HepG2 (cell line): ENCODE data around the gene MKRN1. TPM values are rescaled to one million over a fixed set of nuclear protein-coding genes. Genes with fewer than 3 reads are reported as not detected.

Experiments
- CEBPB ChIP-seq: IDR thresholded peaks from 2 replicates; pipeline ENCODE4 v1.6.1; 2011; ENCODE audit warnings: low read depth, low read length, improper control_type of control experiment, borderline replicate concordance
- FOXO1 ChIP-seq: sonication (generic); formaldehyde crosslinking; IDR thresholded peaks from 2 replicates; pipeline ENCODE4 v1.4.0; 2020; ENCODE audit warnings: missing genetic modification reagents
- NFIC ChIP-seq: IDR thresholded peaks from 2 replicates; pipeline ENCODE4 v1.6.1; 2012; ENCODE audit warnings: mild to moderate bottlenecking, low read length, inconsistent platforms
- ZFP82 ChIP-seq: sonication (generic); formaldehyde crosslinking; IDR thresholded peaks from 2 replicates; pipeline ENCODE4 v1.5.1; 2020; ENCODE audit warnings: mild to moderate bottlenecking, missing genetic modification reagents, borderline replicate concordance
- ZNF160 ChIP-seq: sonication (generic); formaldehyde crosslinking; IDR thresholded peaks from 2 replicates; pipeline ENCODE4 v1.8.0; 2022; ENCODE audit warnings: mild to moderate bottlenecking, inconsistent platforms, missing genetic modification reagents
- ZNF251 ChIP-seq: sonication (generic); formaldehyde crosslinking; IDR thresholded peaks from 2 replicates; pipeline ENCODE4 v1.9.0; 2021; ENCODE audit warnings: mild to moderate bottlenecking, missing genetic modification reagents
- ZNF512B ChIP-seq: sonication (generic); formaldehyde crosslinking; IDR thresholded peaks from 2 replicates; pipeline ENCODE4 v1.5.1; 2020; ENCODE audit warnings: missing genetic modification reagents, mild to moderate bottlenecking, borderline replicate concordance
- polyA plus RNA-seq, 8 experiments: library from polyadenylated mRNA; depleted of rRNA in 3 of 8; stranded (reverse) in 7 of 8; unstranded in 1 of 8; fragments of >200 nt; fragmentation: Illumina TruSeq in 4 of 8; extraction: Trizol in 4 of 8; gene quantifications; 2 replicates each; pipeline versions ENCODE4 v1.2.1 to v1.2.3, GENCODE V29; 2011 to 2016; ENCODE audit warnings: low read depth in 4 of 8, missing spikeins in 1 of 8, mixed read lengths in 1 of 8; ENCODE audit not compliant: insufficient read depth in 1 of 8
- total RNA-seq, 5 experiments: library from RNA; depleted of rRNA; stranded (reverse); fragments of >200 nt; fragmentation: Illumina TruSeq; extraction: Trizol; gene quantifications; 2 replicates each; pipeline ENCODE4 v1.2.3, GENCODE V29; 2016; ENCODE audit warnings: low read depth in 1 of 5
- TF ChIP-seq, protein P1 (sequence below): sonication (generic); formaldehyde crosslinking; IDR thresholded peaks from 2 replicates; pipeline ENCODE4 v1.5.1; 2020; ENCODE audit warnings: mild to moderate bottlenecking, missing genetic modification reagents, moderate library complexity
- TF ChIP-seq, protein P2 (sequence below): sonication (generic); formaldehyde crosslinking; IDR thresholded peaks from 2 replicates; pipeline ENCODE4 v1.4.0; 2020; ENCODE audit warnings: mild to moderate bottlenecking, missing genetic modification reagents
- TF ChIP-seq, protein P3 (sequence below): sonication (generic); formaldehyde crosslinking; conservative IDR thresholded peaks from 2 replicates; pipeline ENCODE4 v1.8.0; 2022; ENCODE audit warnings: missing genetic modification reagents

MKRN1 gene
- total and polyA plus RNA-seq, 2 of the 13 experiments (the other 11 are each of a cell fraction or from before 2014, with no cell fraction given): 28.5 to 32.8 TPM

DNA sequence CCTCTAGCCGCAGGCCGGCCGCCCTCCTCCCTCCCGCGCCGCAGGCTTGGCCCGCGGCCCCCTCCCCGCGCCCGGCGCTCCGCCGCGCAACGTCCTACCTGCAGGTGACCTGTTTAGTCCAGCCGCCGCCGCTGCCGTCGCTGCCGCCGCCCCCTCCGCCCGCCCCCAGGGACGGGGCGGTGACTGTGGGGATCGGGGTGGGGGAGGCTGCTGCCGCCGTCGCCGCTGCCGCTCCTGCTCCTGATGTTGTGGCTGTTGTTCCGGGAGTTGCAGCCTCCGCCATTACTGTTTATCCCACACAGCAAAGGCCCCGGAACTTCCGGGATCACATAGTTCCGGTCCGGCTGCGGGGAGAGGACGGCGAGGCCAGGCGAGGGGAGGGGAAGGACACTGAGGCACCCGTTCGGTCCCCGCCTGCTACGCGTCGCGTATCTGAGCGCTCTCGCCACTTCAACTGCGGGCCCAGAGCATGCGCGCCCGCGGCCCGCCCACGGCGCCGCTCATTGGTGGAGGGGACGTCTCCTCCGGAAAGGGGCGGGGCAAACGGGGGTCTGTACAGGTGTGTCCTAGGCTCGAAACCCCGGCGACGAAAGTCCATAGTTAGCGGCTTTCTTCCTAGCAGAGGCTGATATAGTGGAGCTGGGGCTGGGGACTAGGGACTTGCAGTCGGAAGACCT lies at the start of gene MKRN1 (continued):
- TF ChIP-seq, protein P1, sequence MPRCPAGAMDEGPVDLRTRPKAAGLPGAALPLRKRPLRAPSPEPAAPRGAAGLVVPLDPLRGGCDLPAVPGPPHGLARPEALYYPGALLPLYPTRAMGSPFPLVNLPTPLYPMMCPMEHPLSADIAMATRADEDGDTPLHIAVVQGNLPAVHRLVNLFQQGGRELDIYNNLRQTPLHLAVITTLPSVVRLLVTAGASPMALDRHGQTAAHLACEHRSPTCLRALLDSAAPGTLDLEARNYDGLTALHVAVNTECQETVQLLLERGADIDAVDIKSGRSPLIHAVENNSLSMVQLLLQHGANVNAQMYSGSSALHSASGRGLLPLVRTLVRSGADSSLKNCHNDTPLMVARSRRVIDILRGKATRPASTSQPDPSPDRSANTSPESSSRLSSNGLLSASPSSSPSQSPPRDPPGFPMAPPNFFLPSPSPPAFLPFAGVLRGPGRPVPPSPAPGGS: no peak
- no peak for TF ChIP-seq ZNF512B (CRISPR knock-in tag)
- no peak for TF ChIP-seq ZFP82 (CRISPR knock-in tag)
- TF ChIP-seq NFIC: no peak
- no peak for TF ChIP-seq ZNF251 (CRISPR knock-in tag)
- TF ChIP-seq FOXO1 (CRISPR knock-in tag): peak; percentile 59
- TF ChIP-seq, protein P2, sequence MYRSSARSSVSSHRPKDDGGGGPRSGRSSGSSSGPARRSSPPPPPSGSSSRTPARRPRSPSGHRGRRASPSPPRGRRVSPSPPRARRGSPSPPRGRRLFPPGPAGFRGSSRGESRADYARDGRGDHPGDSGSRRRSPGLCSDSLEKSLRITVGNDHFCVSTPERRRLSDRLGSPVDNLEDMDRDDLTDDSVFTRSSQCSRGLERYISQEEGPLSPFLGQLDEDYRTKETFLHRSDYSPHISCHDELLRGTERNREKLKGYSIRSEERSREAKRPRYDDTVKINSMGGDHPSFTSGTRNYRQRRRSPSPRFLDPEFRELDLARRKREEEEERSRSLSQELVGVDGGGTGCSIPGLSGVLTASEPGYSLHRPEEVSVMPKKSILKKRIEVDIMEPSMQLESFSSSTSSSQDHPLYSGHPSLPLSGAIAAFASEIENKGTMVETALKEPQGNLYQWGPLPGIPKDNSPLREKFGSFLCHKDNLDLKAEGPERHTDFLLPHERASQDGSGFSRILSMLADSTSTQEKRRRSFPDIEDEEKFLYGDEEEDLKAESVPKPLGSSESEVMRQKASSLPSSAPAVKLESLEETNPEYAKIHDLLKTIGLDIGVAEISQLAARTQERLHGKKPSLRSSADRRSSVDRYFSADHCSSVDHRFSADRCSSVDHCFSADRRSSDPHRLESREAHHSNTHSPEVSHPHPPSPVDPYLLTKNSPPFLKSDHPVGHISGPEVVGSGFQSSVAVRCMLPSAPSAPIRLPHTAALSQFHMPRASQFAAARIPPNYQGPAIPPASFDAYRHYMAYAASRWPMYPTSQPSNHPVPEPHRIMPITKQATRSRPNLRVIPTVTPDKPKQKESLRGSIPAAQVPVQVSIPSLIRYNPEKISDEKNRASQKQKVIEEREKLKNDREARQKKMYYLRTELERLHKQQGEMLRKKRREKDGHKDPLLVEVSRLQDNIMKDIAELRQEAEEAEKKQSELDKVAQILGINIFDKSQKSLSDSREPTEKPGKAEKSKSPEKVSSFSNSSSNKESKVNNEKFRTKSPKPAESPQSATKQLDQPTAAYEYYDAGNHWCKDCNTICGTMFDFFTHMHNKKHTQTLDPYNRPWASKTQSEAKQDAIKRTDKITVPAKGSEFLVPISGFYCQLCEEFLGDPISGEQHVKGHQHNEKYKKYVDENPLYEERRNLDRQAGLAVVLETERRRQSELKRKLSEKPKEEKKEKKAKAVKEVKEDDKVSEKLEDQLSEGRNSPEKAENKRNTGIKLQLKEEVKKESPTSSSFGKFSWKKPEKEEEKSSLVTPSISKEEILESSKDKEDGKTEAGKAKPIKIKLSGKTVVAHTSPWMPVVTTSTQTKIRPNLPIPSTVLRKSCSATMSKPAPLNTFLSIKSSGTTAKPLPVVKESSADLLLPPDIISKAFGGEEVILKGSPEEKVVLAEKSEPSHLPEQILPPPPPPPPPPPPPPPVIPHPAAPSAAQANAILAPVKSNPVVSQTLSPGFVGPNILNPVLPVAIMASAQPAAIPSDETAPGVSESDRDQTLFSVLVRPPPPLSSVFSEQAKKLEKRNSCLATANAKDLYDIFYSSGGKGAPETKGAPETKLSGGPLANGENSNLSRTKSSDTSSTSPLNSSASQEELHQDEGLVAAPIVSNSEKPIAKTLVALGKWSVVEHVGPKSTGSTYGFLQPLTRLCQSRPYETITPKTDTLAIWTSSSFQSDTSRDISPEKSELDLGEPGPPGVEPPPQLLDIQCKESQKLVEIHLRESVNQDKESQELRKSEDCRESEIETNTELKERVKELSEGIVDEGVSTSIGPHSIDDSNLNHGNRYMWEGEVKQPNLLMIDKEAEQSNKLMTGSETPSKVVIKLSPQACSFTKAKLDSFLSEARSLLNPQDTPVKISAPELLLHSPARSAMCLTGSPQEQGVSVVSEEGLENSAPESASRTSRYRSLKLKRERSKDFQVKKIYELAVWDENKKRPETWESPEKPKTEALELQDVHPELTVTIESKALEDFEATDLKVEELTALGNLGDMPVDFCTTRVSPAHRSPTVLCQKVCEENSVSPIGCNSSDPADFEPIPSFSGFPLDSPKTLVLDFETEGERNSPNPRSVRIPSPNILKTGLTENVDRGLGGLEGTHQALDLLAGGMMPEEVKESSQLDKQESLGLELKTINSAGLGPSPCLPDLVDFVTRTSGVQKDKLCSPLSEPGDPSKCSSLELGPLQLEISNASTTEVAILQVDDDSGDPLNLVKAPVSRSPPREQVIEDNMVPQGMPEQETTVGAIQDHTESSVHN (CRISPR knock-in tag): no peak
- TF ChIP-seq CEBPB: no peak
- TF ChIP-seq, protein P3, sequence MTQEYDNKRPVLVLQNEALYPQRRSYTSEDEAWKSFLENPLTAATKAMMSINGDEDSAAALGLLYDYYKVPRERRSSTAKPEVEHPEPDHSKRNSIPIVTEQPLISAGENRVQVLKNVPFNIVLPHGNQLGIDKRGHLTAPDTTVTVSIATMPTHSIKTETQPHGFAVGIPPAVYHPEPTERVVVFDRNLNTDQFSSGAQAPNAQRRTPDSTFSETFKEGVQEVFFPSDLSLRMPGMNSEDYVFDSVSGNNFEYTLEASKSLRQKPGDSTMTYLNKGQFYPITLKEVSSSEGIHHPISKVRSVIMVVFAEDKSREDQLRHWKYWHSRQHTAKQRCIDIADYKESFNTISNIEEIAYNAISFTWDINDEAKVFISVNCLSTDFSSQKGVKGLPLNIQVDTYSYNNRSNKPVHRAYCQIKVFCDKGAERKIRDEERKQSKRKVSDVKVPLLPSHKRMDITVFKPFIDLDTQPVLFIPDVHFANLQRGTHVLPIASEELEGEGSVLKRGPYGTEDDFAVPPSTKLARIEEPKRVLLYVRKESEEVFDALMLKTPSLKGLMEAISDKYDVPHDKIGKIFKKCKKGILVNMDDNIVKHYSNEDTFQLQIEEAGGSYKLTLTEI (CRISPR knock-in tag): no peak
- no peak; the same call in 1 of the 2 replicates for TF ChIP-seq ZNF160 (CRISPR knock-in tag)
